Measurements from ENCODE around the gene MCEMP1.
A peak's percentile ranks its signal among the peaks of the same experiment; 100 is the strongest.

MCEMP1 gene

DNA sequence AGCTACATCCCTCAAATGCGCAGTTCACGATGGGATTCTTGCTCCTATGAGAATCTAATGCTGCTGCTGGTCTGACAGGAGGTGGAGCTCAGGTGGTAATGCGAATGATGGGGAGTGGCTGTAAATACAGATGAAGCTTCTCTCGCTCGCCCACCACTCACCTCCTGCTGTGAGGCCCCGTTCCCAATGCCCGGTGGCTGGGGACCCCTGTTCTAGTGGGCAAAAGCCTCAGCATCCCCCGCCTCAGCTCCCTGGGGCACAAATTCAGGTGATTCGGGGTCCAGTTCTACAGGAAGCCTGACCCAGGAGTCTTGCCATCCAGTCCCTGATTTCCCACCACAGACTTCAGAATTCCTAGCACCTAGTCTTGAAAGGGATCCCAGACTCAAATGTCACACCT lies 4.4 kb upstream of the MCEMP1 start:
- DNase-seq: no peak

DNA sequence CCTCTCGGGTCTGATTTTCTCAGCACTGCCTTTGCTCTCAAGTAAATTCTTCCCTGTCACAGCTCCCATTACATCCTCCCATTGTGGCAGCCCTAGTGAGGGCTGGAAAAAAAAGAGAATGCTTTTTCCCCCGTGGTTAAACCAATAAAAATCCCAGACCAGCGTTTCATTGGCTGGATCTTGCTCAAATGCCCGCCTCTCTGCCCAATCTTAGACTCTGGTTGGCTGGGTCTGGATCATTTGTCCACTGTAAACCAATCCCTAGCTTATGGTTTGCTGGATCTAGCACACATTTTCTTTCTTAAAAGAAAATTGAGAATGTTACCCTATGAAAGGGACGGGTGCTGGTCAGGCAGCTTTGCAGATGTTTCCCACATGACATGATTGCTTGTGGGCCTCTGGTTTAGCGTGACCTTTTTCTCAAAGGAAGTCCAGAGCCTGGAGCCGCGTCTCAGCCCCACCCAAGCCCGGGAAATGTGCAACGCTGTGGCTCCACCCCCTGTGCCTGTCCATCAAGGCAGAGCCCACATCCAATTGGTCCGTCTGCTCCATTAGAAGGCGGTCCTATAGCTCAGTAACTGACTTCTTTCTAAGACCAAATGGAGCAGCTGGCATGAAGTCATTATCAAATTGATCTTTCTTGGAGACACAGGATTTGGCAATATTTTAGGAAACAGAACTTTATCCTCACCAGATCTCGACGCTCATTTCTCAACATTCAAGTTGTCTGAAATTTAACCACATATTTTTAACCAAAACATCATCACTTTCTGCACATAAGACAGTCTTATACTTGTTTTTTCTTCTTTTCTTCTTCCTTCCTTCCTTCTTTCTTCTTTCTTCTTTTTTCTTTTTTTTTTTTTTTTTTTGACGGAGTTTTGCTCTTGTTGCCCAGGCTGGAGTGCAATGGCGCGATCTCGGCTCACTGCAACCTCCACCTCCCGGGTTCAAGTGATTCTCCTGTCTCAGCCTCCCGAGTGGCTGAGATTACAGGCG lies 2.6 kb upstream of the MCEMP1 start:
- peak in 1 of 2 experiments; percentile 67 for DNase-seq

DNA sequence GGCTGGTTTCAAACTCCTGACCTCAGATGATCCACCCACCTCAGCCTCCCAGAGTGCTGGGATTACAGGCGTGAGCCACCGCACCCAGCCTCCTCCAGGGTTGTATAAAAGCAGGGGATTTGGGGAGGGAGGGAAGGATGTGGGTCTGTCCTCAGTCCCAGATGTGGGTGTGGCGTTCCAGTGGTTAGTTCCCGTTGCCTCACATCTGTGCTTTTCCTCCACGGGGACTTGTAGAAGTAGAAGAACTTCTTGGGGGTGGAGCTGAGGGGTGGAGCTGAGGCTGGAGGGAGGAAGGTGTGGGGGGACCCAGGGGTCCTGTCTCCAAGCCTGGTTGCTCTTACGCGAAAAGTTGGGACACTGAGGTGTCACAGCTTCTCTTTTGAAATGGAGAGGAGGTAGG lies 514 bp upstream of the MCEMP1 start:
- no peak for DNase-seq

DNA sequence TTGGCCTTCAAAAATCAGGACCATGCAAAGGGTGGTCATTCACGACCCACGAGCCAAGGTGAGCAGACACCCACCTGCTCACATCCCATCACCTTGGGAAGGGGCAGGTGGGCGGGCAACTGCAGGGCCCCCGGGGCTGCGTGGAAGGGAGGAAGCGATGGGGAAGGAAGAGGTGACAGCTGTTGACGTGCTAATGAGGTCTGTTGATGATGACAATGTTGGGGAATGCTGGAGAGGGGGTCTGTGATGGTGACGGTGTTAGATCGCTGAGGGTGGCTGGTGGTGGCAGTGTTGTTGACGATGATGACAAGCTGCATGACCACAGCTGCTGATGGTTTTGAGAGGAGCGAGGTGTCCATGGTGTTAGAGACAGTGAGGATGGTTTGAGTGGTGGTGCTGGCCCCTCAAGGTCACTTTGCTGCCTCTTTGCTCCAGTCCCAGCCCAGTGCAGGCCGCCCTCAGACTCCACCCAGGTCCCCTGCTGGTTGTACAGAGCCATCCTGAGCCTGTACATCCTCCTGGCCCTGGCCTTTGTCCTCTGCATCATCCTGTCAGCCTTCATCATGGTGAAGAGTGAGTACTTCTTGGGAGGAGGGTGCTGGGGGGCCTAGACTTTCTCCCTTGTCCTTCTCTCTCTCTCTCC lies 900 bp downstream of the MCEMP1 start:
- no peak for DNase-seq

DNA sequence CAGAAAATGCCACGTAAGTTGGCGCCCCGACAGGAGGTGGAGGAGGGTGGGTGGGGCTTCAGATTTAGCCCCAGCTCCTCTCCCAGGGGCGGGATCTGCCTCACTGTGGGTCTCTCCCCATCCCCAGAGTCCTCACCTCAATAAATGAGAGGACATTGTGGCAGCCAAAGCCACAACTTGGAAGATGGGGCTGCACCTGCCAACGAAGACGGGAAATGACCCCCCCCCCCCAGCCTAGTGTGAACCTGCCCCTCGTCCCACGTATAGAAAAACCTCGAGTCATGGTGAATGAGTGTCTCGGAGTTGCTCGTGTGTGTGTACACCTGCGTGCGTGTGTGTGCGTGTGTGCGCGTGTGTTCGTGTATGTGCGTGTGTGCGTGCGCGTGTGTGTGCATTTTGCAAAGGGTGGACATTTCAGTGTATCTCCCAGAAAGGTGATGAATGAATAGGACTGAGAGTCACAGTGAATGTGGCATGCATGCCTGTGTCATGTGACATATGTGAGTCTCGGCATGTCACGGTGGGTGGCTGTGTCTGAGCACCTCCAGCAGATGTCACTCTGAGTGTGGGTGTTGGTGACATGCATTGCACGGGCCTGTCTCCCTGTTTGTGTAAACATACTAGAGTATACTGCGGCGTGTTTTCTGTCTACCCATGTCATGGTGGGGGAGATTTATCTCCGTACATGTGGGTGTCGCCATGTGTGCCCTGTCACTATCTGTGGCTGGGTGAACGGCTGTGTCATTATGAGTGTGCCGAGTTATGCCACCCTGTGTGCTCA lies 2.3 kb downstream of the MCEMP1 start:
- peak in 1 of 2 experiments; percentile 26 for DNase-seq

DNA sequence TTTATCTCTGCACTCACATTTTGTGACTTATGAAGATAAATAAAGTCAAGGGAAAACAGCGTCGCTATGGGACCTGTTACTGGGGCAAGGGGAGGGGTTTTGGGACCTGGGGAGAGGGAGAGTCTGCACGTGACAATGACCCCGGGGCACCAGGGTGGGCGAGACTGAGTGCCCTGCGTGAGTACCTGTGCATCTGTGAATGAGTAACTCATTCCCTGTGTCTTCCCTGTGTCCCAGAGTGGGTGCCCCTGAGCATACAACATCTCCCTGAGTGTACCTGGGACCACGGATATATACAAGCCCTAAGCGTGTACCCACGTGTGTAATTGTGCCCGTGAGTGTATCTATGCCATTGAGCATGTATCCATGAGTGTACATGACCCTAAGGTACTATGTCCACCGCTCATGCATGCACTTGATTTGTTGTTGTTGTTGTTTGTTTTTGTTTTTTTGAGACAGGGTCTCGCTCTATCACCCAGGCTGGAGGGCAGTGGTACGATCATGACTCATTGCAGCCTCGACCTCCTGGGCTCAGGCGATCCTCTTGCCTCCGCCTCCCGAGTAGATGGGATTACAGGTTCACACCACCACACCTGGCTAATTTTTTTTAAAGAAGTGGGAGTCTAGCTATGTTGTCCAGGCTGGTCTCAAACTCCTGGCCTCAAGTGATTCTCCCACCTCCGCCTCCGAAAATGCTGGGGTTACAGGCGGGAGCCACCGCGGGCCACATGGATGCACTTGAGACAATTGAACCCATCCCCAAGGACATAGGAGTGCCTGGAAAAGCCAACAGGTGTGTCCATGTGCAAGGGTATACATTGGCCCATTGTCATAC lies 3.1 kb downstream of the MCEMP1 start:
- no peak for DNase-seq

DNA sequence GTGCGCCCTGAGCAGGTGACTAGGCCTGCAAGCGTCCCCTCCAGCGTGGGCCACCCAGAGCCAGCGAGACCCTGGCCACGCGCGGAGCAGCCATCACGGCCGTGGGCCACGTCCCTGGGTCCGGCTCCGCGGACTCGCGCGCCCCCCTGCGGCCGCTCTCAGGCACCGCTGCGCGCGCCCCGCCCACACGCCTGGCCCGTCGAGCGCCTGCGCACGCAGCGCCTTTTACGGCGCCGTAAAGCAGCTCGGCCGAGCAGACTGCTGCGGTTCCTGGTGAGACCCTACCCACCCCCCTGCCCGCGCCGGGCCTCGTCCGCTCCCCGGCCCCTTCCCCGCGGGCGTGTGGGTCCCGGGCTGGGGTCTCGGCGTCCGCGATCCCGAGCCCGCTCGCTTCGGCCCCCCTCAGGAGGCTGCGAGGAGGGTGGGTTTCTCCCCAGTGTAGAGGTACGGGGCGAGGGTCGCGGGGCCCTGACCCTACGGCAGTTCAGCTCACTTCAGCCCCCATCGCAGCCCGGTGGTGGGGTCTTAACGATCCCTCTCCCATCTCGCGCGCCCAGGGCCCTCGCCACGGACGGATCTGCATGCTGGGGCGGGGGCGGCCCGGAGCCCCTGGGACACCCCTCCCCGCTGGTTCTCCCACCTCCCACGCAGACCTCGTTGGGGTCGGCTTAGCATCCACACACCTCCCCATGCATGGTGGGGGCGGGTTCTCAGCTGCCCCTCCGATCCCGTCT lies 3.9 kb downstream of the MCEMP1 start, which contains the start of gene TRAPPC5:
Gene TRAPPC5, plus strand, starts transcription at position 228 of the 734 bp plus-strand sequence. CDS start 1,421 bp downstream, outside the sequence.
- peak in 1 of 2 experiments; percentile 85 for DNase-seq

DNA sequence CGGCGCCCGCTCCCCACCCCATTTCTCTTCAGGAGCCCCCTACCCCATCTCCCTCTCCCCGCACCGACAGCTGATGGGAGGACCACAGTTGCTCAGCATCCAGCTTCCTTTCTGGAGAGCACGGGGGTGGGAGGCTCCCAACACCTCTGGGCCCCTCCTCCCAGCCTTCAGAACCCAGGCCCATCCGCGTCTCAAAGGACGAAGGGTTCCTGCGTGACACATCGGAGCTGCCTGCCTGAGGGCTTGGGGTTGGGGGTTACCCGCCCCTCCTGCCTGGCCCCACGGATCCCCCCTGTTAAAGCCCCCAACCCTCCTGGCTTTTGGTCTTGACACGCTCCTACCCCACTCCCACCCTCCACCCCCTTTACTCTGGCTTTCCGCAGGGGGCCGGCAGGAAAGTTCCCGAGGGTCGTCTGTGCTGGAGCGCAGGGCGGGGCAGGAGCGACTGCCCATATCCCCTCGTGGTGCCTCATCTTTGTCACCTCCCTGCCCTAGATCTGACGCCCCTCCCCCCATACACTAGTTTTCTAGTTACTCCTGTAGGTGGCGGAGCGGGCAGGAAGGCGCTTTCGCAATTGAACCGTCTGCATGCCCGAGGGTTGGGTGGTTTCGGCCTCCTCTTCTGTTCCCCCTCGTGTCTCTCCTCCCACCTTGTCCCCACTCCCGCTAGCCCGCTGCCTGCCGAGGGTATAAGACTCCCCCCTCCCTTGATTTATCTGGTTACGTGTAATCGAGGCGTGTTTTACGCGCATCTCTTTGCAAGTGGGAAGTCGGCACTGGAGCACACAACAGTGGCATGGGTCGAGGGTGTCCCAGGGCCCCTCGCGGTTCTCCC lies 4.7 kb downstream of the MCEMP1 start:
- DNase-seq: peak; percentile 44 to 64

DNA sequence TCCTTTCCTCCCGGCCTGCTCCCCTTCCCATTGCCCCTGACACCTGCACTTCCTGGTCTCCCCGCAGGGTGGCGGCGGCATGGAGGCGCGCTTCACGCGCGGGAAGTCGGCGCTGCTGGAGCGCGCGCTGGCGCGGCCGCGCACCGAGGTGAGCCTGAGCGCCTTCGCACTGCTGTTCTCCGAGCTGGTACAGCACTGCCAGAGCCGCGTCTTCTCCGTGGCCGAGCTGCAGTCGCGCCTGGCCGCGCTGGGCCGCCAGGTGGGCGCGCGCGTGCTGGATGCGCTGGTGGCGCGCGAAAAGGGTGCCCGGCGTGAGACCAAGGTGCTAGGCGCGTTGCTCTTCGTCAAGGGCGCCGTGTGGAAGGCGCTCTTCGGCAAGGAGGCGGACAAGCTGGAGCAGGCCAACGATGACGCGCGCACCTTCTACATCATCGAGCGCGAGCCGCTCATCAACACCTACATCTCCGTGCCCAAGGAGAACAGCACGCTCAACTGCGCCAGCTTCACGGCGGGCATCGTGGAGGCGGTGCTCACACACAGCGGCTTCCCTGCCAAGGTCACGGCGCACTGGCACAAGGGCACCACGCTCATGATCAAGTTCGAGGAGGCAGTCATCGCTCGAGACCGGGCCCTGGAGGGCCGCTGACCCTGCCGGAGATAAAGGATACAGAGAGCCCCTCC lies 5.4 kb downstream of the MCEMP1 start:
- no peak for DNase-seq

DNA sequence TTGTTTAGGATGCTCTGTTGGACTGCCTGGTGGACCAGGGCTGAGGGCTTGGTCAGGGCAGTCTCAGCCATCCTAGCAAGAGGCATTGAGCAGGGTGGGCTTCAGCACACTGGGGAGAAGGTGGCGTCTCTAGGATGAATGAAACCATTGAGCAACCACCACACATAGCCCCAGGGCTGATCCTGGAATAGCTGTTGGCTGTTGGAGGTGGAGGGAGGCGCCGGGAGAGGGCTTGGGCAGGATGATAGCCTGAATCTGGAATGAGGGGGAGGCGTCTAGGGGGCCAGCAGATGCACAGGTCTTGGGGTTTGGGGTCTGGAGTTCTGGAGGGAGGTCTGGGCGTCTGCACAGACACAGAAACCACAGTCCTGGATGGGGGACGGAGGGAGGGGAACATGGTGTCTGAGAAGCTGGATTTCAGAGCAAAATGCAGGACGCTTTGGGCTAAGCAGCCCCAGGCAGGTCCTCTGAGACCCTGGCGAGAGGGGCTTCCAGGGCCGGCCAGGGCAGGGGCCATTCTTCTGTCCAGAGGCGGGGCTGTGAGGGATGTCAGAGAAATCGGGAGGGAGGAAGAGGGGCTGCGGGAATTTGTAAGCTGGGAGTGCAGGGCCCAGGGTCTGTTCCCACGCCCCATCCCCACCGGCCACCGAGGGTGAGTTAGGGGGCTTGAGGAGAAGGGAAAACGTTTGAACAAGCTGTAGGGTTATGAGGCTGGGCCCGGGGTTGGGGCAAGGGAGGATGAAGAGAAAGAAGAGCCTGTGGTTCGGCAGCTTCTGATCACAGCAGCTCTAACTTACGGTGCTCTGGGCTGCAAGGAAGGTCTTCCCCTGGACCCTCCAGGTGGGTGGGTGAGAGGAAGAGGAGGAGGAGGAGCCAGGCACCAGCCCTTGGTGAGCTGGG lies 8.9 kb downstream of the MCEMP1 start:
- peak in 1 of 2 experiments; percentile 5 for DNase-seq

DNA sequence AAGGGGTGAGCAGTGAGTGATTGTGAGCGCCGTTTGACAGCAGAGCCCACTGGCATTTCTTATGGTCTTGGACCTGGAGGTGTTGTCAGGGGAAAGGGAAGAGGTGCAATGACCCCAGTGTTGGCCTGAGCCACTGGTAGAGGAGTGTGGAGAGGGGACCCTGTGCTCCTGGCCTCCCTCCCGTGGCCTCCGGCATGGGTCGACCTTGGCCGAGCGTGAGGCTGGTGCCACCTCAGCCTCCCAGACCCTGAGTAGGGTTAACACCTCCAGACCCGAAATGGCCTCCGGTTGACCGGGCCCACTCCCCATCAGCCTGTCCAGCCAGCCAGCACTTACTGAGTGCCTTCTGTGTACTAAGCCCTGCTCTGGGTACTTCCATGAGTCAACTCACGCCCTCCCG lies 10.3 kb downstream of the MCEMP1 start:
- DNase-seq: no peak

DNA sequence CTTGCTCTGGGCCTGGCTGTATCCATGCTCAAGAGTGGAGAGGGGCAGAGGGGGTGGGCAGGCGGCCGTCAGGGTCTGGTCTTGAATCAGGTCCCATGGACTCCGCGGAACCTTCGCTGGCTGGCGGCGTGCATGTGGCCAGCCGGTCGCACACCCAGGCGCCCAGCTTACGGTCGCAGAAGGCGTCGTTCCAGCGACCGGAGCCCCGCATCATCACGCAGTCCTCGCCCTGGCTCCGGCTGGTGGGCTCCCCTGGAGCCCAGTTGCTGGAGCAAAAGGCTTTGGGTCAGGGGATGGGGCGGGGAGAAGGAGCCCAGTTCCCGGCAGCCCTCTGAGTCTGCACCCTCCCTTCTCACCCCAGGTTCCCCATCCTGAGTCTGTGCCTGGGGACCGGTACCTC lies 12.3 kb downstream of the MCEMP1 start:
- DNase-seq: peak in 1 of 2 experiments; percentile 2

DNA sequence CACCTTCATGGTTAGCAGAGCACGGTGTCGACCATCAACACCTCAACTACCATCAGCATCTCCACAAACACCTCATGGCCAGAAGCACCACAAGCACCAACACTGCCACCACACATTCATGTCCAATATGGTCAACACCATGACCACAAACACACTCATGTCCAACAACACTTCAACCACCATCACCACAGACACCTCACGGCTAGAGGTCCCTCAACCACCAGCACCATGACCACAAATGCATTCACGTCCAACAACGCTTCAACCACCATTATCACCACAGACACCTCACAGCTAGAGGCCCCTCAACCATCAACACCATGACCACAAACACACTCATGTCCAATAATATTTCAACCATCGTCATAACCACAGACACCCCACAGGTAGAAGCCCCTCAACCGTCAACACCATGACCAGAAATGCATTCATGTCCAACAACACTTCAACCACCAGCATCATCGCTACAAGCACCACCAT lies 13.9 kb downstream of the MCEMP1 start:
- no peak for DNase-seq

DNA sequence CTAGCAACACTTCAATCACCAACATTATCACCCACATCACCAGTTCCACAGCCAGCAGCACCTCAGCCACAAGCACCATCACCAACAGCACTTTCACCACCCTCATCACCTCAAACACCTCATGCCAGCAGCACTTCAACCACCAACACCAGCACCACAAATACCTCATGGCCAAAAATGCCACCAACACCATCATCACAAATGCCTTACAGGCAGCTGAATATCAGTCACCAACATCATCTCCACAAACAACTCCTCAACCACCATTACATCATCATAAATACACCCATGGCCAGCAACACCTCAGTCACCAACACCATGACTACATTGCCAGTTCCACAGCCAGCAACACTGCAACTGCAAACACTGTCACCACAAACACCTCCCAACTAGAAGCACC lies 14.6 kb downstream of the MCEMP1 start:
- no peak for DNase-seq

DNA sequence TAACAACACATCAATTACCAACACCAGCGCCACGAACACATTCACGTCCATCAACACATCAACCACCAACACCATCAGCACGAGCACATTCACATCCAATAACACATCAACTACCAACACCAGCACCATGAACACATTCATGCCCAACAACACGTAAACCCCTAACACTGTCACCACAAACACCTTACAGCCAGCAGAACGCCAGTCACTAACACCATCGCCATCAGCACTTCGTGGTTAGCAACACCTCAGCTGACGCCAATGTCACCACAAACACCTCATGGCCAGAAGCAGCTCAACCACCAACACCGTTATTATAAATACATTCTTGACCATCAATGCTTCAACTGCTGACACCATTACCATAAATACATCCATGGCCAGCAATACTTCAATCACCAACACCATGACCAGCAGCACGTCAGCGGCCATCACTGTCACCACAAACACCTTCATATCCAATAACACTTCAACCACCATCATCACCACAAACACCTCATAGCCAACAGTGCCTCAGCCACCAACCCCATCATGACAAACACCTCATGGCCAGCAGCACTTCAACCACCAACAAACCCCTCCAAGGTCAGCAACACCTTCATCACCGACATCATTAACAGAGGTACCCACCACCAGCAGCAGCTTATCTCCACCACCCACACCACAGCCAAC lies 15.7 kb downstream of the MCEMP1 start:
- DNase-seq: no peak

DNA sequence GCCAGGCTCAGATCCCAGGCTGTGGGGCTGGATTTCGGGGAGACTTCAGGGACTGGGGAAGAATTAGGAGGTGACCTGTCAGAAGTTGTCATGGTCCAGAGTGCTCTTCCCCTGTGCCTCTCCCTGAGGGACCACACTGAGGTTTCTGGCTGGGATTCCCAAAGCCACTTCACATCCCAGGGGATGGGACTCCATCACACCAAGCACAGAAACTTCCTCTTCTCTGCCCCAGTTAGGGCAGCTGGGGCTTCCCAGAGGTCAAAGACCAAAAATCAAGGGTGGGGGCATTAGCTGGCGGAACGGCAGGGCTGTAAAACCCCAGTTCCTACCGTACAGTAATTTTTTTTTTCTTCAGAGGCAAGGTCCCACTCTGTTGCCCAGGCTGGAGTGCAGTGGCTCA lies 17.6 kb downstream of the MCEMP1 start:
- DNase-seq: no peak

DNA sequence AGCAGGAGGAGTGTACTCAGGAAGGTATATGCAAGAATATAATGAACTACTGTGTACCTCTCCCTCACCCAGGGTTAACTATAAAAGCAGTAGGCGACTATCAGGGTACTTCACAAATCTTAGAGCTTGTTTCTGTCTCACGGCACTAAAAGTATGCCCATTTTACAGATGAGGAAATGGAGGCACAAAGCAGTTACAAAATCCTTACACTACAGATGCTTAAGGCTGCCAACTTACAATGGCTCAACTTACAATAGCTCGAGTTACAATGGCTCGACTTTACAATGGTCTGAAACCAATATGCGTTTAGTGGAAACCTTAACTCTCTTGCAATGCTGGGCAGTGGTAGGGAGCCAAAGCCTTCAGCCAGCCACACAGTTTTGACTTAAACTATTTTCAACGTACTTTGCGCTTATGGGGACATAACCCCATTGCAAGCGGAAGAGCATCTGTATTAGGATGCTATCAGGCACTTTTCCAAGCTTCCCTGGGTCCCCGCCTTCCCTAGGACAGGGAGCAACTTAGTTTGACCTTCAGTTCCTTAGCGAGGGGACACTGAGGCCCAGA lies 20.9 kb downstream of the MCEMP1 start:
- no peak for DNase-seq

DNA sequence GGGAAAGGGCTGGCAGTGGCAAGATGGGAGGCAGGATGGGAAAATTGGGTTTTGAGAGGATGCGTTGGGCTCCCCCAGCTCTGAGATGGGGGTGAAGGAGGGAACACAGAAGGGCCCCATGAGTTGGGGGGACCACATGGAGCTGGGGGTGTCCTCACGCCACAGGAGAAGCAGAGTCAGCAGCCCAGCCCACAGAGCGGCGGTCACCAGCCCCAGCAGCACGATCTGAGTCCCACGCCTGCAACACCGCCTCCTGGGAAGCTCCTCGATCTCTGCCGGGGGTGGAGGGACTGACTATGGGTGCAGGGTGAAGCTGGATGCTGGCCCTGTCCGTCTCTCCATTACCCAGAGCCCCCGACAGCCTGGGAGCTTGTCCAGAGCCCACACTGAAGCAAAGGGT lies 21.7 kb downstream of the MCEMP1 start:
- DNase-seq: no peak
